ENCODE results near the gene PIEZO2.

DNA sequence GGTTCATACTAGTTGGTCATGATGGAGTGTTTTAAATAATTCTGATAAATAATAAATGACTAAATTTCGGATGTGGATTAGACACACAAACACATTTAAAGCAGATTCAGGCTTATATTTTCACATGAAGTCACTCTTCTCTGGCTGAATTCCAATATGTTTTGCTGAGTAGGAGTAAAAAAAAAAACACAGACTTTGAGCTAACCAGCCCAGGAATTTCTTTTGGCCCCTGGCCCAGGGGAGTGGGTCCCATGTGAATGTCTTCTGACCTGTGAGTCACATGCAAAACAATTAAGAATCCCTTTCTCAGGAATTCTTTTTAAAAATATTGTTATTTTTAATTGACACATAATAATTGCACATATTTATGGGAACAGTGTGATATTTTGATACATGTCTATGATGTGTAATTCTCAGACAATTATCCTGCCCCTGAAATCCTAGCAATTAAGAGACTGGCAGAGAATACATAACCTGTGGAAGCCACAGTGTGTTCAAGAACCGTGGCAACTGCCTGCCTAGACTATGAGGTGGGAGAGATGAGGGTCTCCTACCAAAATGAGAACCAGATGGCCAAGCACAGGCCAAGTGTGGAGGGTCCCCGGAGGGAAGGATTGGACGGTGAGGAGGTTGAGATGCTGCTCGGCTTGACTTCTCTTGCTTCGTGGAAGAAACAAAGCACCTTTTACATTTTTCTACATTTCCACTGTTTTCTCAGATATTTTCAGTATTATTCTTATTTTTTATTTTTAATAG, 236.4 kb downstream of the PIEZO2 start:
- TF ChIP-seq, protein P1, sequence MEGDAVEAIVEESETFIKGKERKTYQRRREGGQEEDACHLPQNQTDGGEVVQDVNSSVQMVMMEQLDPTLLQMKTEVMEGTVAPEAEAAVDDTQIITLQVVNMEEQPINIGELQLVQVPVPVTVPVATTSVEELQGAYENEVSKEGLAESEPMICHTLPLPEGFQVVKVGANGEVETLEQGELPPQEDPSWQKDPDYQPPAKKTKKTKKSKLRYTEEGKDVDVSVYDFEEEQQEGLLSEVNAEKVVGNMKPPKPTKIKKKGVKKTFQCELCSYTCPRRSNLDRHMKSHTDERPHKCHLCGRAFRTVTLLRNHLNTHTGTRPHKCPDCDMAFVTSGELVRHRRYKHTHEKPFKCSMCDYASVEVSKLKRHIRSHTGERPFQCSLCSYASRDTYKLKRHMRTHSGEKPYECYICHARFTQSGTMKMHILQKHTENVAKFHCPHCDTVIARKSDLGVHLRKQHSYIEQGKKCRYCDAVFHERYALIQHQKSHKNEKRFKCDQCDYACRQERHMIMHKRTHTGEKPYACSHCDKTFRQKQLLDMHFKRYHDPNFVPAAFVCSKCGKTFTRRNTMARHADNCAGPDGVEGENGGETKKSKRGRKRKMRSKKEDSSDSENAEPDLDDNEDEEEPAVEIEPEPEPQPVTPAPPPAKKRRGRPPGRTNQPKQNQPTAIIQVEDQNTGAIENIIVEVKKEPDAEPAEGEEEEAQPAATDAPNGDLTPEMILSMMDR (IDR thresholded peaks at IDR 0.05): no peak
- TF ChIP-seq EZH2 (IDR thresholded peaks at IDR 0.05): no peak
